Measurements from ENCODE around the gene FLT1. TPM values are rescaled to one million over a fixed set of nuclear protein-coding genes. Genes with fewer than 3 reads are reported as not detected.

The FLT1 gene
- polyA plus RNA-seq, 4 donors: 44.6 to 61.8 (median 53.6) TPM

GRCh38 chr13:28396053-28396452 is 98.9 kb downstream of the FLT1 start:
- DNase-seq (ENCODE audit: low read depth in 4 of 4, low spot score in 3 of 4): no peak

GRCh38 chr13:28394422-28394821 is 100.5 kb downstream of the FLT1 start:
- no peak for DNase-seq (ENCODE audit: low read depth in 4 of 4, low spot score in 3 of 4)

GRCh38 chr13:28392896-28393505 is 101.9 kb downstream of the FLT1 start:
- no peak for DNase-seq (ENCODE audit: low read depth in 4 of 4, low spot score in 3 of 4)

GRCh38 chr13:28392428-28392827 is 102.5 kb downstream of the FLT1 start:
- no peak for DNase-seq (ENCODE audit: low read depth in 4 of 4, low spot score in 3 of 4)

GRCh38 chr13:28387740-28388501 is 107.0 kb downstream of the FLT1 start:
- no peak for DNase-seq (ENCODE audit: low read depth in 4 of 4, low spot score in 3 of 4)

DNA sequence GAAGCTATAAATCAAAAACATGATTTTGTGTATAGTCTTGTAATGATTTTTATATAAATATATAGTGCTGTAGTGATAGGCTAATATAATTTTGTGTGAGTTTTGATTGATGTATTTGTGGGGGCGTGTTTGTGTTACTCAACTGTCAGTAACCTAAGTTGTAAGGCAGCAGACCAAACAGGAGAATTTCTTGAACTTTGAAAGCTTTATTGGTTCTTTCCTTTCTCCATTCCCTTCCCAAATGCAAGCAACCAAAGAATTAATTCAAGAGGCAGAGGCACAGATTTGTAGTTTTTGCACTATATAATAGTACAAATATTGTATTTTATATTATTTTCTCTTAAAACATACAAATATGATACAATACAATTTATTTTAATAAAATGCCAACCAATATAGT is 109.6 kb downstream of the FLT1 start:
- no peak for DNase-seq (ENCODE audit: low read depth in 4 of 4, low spot score in 3 of 4)

- no peak for DNase-seq (ENCODE audit: low read depth in 4 of 4, low spot score in 3 of 4)
These were observed 110.1 kb downstream of the FLT1 start for GRCh38 chr13:28384789-28385188.

DNA sequence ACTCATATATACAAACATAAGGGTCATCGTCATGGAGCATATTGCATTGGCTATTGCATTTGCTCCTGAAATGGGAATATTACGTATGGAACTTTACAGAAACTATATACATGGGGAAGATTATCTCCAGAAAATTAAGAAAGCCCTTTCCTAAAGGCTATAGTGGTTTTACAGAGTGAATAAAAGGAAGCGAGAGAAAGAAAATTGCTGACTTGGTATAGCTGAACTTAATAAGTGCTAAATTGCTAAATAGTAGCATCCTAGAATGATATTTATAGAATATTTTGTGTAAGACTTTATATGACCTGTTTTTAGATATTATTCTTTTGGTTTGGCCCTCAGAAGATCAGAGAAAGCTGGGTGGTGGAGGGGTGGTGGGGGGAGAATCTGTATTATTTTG is 114.6 kb downstream of the FLT1 start:
- no peak for DNase-seq (ENCODE audit: low read depth in 4 of 4, low spot score in 3 of 4)

- DNase-seq (ENCODE audit: low read depth in 4 of 4, low spot score in 3 of 4): no peak
These were observed 115.4 kb downstream of the FLT1 start for GRCh38 chr13:28379371-28380083.

DNA sequence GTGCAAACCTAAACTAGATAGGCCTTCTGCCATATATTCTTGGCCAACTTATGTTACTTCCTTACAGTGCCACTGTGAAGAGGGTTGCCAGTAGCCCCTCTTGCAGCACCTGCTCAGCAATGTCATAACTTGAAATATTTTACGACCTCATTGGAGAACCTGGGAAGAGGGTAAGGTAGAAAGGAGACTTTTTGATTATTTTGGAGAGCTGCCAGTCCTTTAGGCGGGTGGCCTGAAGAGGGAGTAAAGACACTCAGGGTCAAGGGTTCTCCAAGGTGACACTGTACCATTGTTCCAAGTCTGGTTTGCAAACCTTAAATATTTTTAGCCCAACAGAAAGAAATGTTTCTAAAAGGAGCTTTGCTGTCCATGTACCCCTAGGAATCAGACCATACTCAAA is 118.3 kb downstream of the FLT1 start:
- no peak for DNase-seq (ENCODE audit: low read depth in 4 of 4, low spot score in 3 of 4)

DNA sequence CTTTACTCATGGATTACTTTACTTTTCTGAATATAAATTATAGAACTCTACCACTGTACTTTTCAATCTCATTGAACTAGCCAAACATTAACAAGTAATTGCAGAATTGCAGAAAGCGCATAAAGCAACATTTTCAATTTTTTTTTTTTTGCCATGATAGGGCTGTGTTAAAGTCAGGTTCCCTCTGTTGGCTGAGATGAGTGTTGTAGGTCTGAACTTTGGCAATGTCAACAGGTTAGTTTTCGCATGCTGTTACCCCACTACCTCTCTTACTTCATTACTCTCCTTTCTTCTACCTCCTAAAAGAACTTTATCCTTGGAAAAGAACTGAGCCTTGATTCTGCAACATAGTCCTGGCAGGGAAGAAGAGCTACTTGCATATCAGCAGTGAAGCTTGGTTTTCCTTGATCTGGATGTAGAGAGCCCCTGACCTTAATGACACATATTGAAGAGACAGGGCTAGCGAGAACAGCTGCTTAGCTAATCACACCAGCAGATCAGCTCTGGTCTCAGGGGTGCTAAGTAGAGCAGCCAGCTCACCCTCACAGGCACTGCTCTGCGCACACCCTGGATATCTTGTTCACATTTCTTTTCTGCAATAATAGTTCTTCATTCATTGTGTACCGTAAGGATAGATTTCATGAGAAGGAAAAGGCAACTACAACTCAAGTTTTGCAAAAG is 119.5 kb downstream of the FLT1 start:
- DNase-seq (ENCODE audit: low read depth in 4 of 4, low spot score in 3 of 4): no peak

DNA sequence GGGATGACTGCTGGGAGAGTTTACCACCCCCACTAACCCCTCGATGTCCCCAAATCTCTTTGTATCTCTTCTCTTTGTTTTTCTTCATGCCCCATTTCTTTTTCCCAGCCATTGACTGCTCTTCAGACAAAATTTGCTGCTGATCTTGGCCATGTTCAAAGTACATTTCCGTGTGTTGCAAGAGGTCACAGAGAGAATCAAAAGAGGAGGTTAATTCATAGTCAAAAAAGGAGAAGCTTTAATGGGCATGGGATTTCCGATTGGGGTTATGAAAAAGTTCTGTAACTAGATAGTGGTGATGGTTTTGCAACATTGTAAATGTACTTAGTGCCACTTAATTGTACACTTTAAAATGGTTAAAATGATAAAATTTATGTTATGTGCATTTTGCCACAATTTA is 121.1 kb downstream of the FLT1 start:
- DNase-seq (ENCODE audit: low read depth in 4 of 4, low spot score in 3 of 4): no peak

- no peak for DNase-seq (ENCODE audit: low read depth in 4 of 4, low spot score in 3 of 4)
These were observed 124.5 kb downstream of the FLT1 start for GRCh38 chr13:28370448-28370847.

GRCh38 chr13:28358708-28359107 is 136.2 kb downstream of the FLT1 start:
- DNase-seq (ENCODE audit: low read depth in 4 of 4, low spot score in 3 of 4): no peak

GRCh38 chr13:28357911-28358433 is 137.0 kb downstream of the FLT1 start:
- DNase-seq (ENCODE audit: low read depth in 4 of 4, low spot score in 3 of 4): no peak

DNA sequence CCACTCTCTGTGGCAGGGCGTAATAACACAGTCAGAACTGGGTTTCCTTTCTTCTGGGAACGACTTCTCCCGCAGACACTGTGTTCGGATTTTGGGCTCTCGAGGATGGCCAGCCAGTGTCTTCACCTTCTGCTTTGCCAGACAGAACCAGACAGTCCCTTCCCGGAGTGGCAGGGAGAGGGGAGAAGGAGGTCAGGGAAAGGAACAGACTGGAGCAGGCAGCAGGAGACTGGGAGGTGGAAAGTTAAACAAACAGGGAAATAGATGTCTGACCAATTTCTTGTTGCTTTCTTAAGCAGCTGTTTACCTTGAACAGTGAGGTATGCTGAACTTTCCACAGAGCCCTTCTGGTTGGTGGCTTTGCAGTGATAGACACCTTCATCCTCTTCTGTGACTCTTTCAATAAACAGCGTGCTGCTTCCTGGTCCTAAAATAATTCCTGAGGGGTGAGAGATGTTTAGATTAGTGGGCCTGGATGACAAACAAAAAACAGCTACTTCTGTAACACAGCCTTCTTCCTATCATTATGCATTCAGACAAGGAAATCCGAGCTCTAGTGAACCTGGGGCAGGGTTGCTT is 137.6 kb downstream of the FLT1 start:
- DNase-seq (ENCODE audit: low read depth in 4 of 4, low spot score in 3 of 4): no peak

DNA sequence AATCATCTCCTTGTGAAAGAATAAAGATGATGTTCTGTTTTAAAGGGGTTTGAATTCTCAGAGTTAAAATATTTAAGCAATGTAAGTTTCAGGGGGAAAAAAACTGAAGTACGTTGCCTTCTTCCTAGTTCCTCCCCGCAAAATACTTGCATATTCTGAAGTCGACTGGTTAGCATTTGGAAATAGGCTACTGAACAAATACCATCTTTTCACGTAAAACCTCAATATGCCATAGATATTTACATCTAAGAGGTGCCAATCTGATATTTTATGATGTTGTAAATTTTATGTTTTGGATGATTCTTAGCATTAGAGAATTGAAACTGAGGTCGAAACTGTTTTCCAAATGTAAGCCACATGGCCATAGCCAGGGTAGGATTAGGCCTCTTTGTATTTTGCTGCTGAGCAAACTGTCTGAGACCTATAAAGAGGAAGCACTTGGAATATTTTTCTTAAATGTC is 138.3 kb downstream of the FLT1 start:
- DNase-seq (ENCODE audit: low read depth in 4 of 4, low spot score in 3 of 4): no peak

GRCh38 chr13:28355822-28356371 is 139.0 kb downstream of the FLT1 start:
- no peak for DNase-seq (ENCODE audit: low read depth in 4 of 4, low spot score in 3 of 4)

DNA sequence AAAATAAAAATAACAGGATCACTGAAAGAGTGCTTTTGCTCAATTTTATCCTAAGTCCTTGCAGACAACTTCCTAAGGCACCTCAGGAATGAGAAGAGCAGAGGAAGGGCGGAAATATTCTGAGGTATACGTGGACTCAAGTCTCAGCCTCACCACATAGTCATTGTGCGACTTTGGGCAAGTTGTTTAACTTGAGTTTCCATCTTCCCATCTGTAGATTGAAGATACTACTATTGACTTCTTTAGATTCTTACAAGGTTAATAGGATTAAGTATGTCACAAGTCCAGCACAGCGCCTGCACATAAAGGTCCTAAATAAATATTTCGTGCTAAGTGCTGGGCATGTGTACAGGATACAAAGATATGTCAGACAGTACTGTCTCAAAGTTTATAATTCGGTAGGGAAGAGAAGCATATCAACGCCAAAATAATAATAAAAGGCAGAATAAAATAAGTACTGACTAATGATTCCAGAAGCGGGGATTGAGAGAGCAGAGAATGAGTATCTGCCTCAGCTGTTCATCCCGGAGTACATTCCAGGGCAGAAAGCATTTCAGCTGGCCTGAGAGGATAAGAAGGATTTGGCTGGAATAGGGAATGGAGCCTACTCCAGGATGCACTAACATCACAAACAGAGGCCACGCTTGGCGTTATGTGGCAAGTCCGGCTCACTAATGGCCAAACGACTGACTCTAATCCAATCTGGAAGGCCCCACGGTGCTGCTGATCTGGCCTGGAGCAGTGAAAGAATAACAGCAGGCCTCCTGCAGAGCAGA is 139.7 kb downstream of the FLT1 start:
- DNase-seq (ENCODE audit: low read depth in 4 of 4, low spot score in 3 of 4): no peak
